Ascending aorta (tissue), 2 donors: ENCODE data around the gene GSG1L2. TPM values are rescaled to one million over a fixed set of nuclear protein-coding genes. Genes with fewer than 3 reads are reported as not detected.

Experiments
- DNase-seq, 2 donors: peaks; one replicate each; pipeline ENCODE4 v3.0.0-alpha.2; 2019; ENCODE audit warnings: low spot score in 2 of 2
- H3K27ac ChIP-seq, 2 donors: fragments of 200-600 bp; sonication (generic); one replicate each; pipeline ENCODE4 v1.5.1; 2016 to 2017; ENCODE audit warnings: mild to moderate bottlenecking in 1 of 2
- H3K27me3 ChIP-seq: fragments of 200-600 bp; sonication (generic); one replicate; pipeline ENCODE4 v1.5.1; 2017
- H3K36me3 ChIP-seq, 2 donors: fragments of 200-600 bp; sonication (generic); one replicate each; pipeline ENCODE4 v1.5.1; 2016
- H3K4me1 ChIP-seq, 2 donors: fragments of 200-600 bp; sonication (generic); one replicate each; pipeline ENCODE4 v1.5.1; 2016 to 2017; ENCODE audit warnings: mild to moderate bottlenecking in 1 of 2
- H3K4me3 ChIP-seq, 2 donors: fragments of 200-600 bp; sonication (generic); one replicate each; pipeline ENCODE4 v1.5.1; 2016 to 2017; ENCODE audit warnings: mild to moderate bottlenecking in 1 of 2
- H3K9me3 ChIP-seq, 2 donors: fragments of 200-600 bp; sonication (generic); one replicate each; pipeline ENCODE4 v1.5.1; 2016
- intact Hi-C: fragments of 100-400 bp; cut with DNase I; formaldehyde crosslinking; loops from one replicate; pipeline ENCODE4 v1.15.1; 2023
- total RNA-seq: library from RNA; depleted of rRNA; stranded (reverse); fragments of >200 nt; gene quantifications from one replicate; pipeline ENCODE4 v1.1.0, GENCODE V29; 2016
- TF ChIP-seq, protein P1 (sequence below), 3 experiments: fragments of 200-600 bp in 2 of 3; fragments of 450-650 bp in 1 of 3; sonication (generic) in 2 of 3; IDR thresholded peaks; one replicate each; pipeline ENCODE4 v1.5.1; 2016 to 2019; ENCODE audit warnings: antibody characterized with exemption in 3 of 3, mild to moderate bottlenecking in 1 of 3, moderate library complexity in 1 of 3

Gene GSG1L2
- total RNA-seq, 1 donor from 2014 or later = not detected

DNA sequence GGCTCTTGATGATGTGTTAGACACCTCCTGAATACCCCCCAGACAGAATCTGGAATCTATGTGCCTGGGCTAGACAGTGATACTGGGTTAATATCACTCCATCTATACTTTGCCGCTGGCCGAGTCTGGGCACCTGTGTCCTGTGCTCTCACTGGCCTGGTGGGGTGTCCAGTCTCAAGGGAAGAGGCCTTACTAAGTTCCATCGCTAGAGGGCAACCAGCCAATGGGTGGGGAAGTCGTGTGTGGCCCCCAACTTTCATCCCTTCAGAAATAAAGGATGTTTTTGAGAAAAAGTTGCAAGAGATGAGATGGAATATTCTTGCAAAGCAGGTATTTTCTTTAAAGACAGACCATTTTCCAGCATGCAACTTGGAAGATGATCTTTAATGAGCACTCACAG is 2.2 kb upstream of the GSG1L2 start:
- no peak for DNase-seq
- Histone ChIP-seq H3K36me3 (no peaks in the 10 kb centered on the region), H3K4me3 (no peak overlapping the region), H3K27ac (no peak overlapping the region), H3K4me1 (no peaks in the 10 kb centered on the region), H3K9me3 (no peaks in the 10 kb centered on the region), H3K27me3 (no peaks in the 10 kb centered on the region)
- intact Hi-C loops = no loop called here
- TF ChIP-seq, protein P1, sequence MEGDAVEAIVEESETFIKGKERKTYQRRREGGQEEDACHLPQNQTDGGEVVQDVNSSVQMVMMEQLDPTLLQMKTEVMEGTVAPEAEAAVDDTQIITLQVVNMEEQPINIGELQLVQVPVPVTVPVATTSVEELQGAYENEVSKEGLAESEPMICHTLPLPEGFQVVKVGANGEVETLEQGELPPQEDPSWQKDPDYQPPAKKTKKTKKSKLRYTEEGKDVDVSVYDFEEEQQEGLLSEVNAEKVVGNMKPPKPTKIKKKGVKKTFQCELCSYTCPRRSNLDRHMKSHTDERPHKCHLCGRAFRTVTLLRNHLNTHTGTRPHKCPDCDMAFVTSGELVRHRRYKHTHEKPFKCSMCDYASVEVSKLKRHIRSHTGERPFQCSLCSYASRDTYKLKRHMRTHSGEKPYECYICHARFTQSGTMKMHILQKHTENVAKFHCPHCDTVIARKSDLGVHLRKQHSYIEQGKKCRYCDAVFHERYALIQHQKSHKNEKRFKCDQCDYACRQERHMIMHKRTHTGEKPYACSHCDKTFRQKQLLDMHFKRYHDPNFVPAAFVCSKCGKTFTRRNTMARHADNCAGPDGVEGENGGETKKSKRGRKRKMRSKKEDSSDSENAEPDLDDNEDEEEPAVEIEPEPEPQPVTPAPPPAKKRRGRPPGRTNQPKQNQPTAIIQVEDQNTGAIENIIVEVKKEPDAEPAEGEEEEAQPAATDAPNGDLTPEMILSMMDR (IDR thresholded peaks at IDR 0.05) = no peak

DNA sequence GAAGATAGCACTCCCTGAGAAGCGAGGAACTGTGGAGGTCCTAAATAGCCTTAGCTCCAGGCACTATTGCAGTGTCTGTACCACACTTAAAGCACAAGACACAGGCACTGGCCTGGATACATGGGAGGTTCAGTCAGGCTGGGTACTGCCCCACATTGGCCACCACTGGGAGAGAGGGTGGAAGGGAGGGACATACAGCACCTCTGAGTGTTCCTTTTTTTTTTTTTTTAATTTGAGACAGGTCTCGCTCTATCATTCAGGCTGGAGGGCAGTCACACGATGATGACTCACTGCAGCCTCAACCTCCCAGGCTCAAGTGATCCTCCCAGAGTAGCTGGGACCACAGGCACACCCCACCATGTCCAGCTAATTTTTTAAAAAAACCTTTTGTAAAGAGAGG is 1.4 kb downstream of the GSG1L2 start:
- Histone ChIP-seq H3K27me3 (no peaks in the 10 kb centered on the region), H3K36me3 (no peaks in the 10 kb centered on the region), H3K4me3 (no peak overlapping the region), H3K27ac (no peak overlapping the region), H3K4me1 (no peaks in the 10 kb centered on the region), H3K9me3 (no peaks in the 10 kb centered on the region)
- DNase-seq = no peak
- intact Hi-C loops = no loop called here
- TF ChIP-seq, protein P1 (IDR thresholded peaks at IDR 0.05) = no peak

DNA sequence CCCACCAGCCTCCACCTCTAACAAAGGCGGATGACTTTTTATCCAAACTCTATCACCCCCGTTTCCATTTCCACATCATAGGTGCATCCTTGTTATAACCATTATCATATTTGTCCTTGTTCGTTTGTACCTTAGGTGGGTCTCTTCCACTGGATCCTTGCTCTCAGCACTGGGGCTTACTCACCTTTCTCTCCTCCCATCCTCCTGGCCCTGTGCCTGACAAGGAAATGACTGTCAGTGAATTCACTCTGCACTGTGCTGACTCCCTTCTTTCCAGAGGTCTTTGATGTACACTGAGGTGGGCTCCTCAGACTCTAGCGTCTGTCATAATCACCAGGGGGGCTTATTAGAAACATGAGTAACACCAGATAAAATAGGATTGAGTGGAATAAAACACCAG is 3.1 kb downstream of the GSG1L2 start:
- Histone ChIP-seq H3K27ac (no peak overlapping the region), H3K36me3 (no peaks in the 10 kb centered on the region), H3K27me3 (no peaks in the 10 kb centered on the region), H3K4me3 (no peak overlapping the region), H3K9me3 (no peaks in the 10 kb centered on the region), H3K4me1 (no peaks in the 10 kb centered on the region)
- no peak for DNase-seq
- TF ChIP-seq, protein P1 (IDR thresholded peaks at IDR 0.05) = no peak
- intact Hi-C loops = no loop called here

DNA sequence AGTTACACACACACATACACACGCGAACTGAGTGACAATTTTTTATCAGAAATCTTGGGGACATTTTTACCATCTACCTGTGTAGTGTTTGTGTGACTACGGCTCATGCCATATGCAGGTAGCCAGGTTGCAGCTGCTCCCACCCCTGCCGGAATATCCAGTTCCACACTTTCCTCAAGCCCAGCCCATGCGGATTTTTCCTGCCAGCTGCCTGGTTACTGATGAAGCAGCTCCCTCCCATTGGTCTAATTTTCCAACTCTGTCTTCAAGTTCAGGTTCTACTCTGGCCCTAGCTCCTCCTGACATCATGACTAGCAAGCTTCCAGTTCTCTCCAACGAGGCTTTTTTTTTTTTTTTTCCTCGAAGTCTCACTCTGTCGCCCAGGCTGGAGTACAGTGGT is 4.8 kb downstream of the GSG1L2 start:
- TF ChIP-seq, protein P1 (IDR thresholded peaks at IDR 0.05) = no peak
- Histone ChIP-seq H3K36me3 (no peaks in the 10 kb centered on the region), H3K9me3 (no peaks in the 10 kb centered on the region), H3K4me3 (no peak overlapping the region), H3K4me1 (no peaks in the 10 kb centered on the region), H3K27ac (no peak overlapping the region), H3K27me3 (no peaks in the 10 kb centered on the region)
- DNase-seq = no peak
- intact Hi-C loops = no loop called here

DNA sequence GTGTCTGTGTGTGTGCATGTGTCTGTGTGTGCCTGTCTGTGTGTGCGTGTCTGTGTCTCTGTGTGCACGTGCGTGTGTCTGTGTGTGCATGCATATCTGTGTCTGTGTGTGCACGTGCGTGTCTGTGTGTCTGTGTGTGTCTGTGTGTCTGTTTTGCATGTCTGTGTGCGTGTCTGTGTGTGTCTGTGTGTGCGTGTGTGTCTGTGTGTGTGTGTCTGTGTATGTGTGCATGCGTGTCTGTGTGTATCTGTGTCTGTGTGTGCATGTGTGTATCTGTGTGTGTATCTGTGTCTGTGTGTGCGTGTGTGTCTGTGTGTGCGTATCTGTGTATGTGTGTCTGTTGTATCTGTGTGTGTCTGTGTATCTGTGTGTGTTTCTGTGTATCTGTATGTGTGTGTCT is 5.4 kb downstream of the GSG1L2 start:
- DNase-seq = no peak
- no peaks in the 10 kb centered on the region for H3K36me3 ChIP-seq
- H3K4me1 ChIP-seq = no peaks in the 10 kb centered on the region
- TF ChIP-seq, protein P1 (IDR thresholded peaks at IDR 0.05) = no peak
- no peak overlapping the region for H3K4me3 ChIP-seq
- intact Hi-C loops = no loop called here
- no peak overlapping the region for H3K27ac ChIP-seq
- H3K27me3 ChIP-seq = no peaks in the 10 kb centered on the region
- no peaks in the 10 kb centered on the region for H3K9me3 ChIP-seq

DNA sequence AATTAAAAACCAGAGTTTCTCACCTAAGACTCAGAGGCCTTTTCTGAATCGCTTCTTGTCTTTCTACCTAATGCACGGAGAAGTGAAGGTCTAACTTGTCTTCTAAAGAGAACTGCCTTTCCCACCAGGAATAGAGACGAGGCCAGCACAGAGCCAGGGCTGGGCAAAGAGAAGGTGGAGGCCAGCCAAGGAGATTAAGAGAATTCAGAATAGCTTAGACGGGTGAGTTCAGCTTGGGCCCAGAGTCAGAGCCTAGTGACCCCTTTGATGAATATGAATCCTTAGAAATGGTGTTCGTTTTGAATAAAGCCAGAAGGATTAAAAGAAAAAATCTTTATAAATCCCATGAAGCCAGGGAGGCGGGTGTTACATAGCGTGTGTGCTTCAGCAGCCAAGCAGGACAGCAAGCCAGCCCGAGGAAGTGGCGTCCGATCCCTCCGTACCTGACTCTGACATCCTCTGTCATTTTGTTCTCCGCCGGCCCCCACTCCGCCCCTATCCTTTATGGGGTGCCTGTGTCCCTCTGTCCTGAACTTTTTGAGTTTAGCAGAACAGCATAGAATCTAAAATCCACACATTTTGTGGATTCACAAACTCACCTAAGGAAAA is 7.4 kb downstream of the GSG1L2 start:
- H3K4me3 ChIP-seq = no peak overlapping the region
- H3K27me3 ChIP-seq = no peaks in the 10 kb centered on the region
- no peak overlapping the region for H3K27ac ChIP-seq
- no peaks in the 10 kb centered on the region for H3K9me3 ChIP-seq
- H3K36me3 ChIP-seq = no peaks in the 10 kb centered on the region
- DNase-seq = no peak
- intact Hi-C loops = no loop called here
- H3K4me1 ChIP-seq = no peaks in the 10 kb centered on the region
- TF ChIP-seq, protein P1 (IDR thresholded peaks at IDR 0.05) = no peak
